Activated T-helper 2 cell treated with anti-CD3 and anti-CD28 coated beads, Interferon-gamma antibody, Interleukin-2, Interleukin-4, amounts not matched to agents 10 μg/mL and 5 μg/mL and 100 μg/mL, durations not matched to agents 14 hours and 24 hours and 36 hours (primary cell): ENCODE measurements around the gene NTRK3. TPM values are rescaled to one million over a fixed set of nuclear protein-coding genes. Genes with fewer than 3 reads are reported as not detected.

Experiments
- DNase-seq: peaks from one replicate; pipeline ENCODE4 v3.0.0; 2021; ENCODE audit warnings: low spot score
- H3K27ac Mint-ChIP-seq: one replicate; pipeline ENCODE4 v1.8.0; 2021; ENCODE audit warnings: mixed read lengths
- H3K27me3 Mint-ChIP-seq: one replicate; pipeline ENCODE4 v1.8.0; 2021; ENCODE audit warnings: low read depth, mixed read lengths
- H3K36me3 Mint-ChIP-seq: one replicate; pipeline ENCODE4 v1.8.0; 2021; ENCODE audit warnings: low read depth, mixed read lengths
- H3K4me1 Mint-ChIP-seq: one replicate; pipeline ENCODE4 v1.8.0; 2021; ENCODE audit warnings: low read depth, mixed read lengths
- H3K4me3 Mint-ChIP-seq: one replicate; pipeline ENCODE4 v1.8.0; 2021; ENCODE audit warnings: low read depth, mild to moderate bottlenecking, moderate library complexity, mixed read lengths
- H3K9me3 Mint-ChIP-seq: one replicate; pipeline ENCODE4 v1.8.0; 2021; ENCODE audit warnings: mixed read lengths
- intact Hi-C: fragments of 100-400 bp; cut with micrococcal nuclease; formaldehyde crosslinking; loops from one replicate; pipeline ENCODE4 v1.15.1; 2023
- total RNA-seq: library from RNA; stranded (reverse); gene quantifications from 2 replicates; pipeline ENCODE4 v1.2.3, GENCODE V29; 2022

The NTRK3 gene
- total RNA-seq, 1 donor from 2014 or later = 0.73 TPM

GRCh38 chr15:88234711-88235110 is 21.8 kb downstream of the NTRK3 start:
- H3K4me1 Mint-ChIP-seq = no peaks in the 10 kb centered on the region
- H3K27ac Mint-ChIP-seq = no peak overlapping the region
- H3K27me3 Mint-ChIP-seq = peaks cover 8% of the 10 kb centered on the region
- H3K9me3 Mint-ChIP-seq = no peaks in the 10 kb centered on the region
- no peaks in the 10 kb centered on the region for H3K36me3 Mint-ChIP-seq
- intact Hi-C loops = no loop called here
- no peak overlapping the region for H3K4me3 Mint-ChIP-seq
- no peak for DNase-seq

DNA sequence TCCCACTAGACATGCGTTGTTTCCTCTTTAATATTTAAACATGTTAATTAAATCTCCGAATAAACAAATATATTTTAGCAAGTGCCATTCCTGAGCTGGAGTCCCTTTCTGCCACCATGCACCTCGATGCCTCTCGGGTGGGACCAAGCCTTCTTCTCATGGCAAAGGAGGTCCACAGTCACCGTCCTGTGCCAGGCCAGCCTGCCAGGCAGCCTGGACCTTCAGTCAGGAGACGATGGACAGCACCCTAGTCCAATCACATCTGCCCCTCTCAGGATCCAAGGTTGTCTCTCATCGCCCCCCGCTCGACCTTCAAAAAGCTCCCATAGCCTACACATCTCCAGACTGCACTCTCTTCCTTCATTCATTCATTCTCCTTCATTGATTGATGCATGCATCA is 22.6 kb downstream of the NTRK3 start:
- no peaks in the 10 kb centered on the region for H3K9me3 Mint-ChIP-seq
- H3K36me3 Mint-ChIP-seq = no peaks in the 10 kb centered on the region
- H3K27ac Mint-ChIP-seq = no peak overlapping the region
- intact Hi-C loops = no loop called here
- no peak overlapping the region for H3K4me3 Mint-ChIP-seq
- no peaks in the 10 kb centered on the region for H3K4me1 Mint-ChIP-seq
- peaks cover 8% of the 10 kb centered on the region for H3K27me3 Mint-ChIP-seq
- DNase-seq = no peak

DNA sequence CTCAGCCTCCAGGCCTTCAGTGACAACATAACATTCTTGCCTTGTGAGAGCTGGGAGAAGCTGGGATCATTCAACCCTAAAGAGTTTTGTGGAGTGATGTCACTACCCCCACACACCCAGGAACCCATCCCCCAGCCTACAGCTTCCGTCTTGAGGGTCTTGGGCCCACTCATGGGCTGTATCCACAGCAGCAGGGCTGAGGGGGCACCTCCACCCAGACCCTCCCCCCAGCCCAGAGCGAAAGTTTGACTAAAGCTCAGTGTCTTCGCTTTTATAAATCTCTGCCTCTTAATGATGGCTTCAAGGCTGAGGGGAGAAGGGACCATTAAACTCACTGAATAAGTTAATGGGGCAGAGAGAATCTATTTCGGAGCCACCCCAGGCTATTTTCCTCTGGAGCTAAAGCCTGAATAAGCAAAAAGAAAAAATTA is 23.8 kb downstream of the NTRK3 start:
- no peaks in the 10 kb centered on the region for H3K9me3 Mint-ChIP-seq
- no peak overlapping the region for H3K4me3 Mint-ChIP-seq
- no peak for DNase-seq
- H3K27ac Mint-ChIP-seq = no peak overlapping the region
- no peaks in the 10 kb centered on the region for H3K4me1 Mint-ChIP-seq
- intact Hi-C loops = no loop called here
- no peaks in the 10 kb centered on the region for H3K36me3 Mint-ChIP-seq
- H3K27me3 Mint-ChIP-seq = peaks cover 14% of the 10 kb centered on the region

DNA sequence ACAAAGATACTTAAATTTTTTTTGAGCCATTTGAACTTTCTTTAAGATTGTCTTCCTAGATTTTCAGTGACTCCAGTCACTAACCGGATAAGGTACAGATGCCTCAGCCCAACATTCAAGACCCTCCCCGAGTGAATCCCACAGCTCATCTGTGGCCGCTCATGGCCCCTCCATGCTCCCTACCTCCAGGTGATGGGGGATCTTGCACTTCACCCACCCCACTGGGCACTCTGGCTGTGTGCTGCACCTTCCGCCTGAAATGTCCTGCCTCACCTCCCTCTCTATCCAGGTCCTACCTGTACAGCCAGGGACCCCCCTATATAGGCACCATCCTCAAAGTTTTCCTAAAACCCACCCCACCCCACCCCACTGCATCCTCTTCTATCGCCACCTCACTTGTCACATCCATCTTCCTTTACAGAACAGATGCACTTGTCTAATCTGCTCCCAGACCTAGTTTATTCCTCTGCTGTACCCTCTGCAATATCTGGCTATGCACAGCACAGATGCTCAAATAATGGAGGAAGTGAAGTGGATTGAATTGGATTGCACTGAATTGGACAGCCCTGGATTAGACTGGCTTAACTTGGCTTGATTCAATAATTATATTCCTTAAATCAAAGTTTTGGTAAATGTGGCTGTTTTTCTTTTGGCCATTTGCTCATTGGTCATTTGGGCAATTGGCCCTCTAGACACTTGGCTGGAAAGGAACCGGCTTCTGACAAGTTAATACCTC is 24.5 kb downstream of the NTRK3 start:
- no peaks in the 10 kb centered on the region for H3K4me1 Mint-ChIP-seq
- no peak overlapping the region for H3K4me3 Mint-ChIP-seq
- no peaks in the 10 kb centered on the region for H3K36me3 Mint-ChIP-seq
- H3K27me3 Mint-ChIP-seq = peaks cover 14% of the 10 kb centered on the region
- no peak for DNase-seq
- H3K27ac Mint-ChIP-seq = no peak overlapping the region
- intact Hi-C loops = no loop called here
- H3K9me3 Mint-ChIP-seq = no peaks in the 10 kb centered on the region

DNA sequence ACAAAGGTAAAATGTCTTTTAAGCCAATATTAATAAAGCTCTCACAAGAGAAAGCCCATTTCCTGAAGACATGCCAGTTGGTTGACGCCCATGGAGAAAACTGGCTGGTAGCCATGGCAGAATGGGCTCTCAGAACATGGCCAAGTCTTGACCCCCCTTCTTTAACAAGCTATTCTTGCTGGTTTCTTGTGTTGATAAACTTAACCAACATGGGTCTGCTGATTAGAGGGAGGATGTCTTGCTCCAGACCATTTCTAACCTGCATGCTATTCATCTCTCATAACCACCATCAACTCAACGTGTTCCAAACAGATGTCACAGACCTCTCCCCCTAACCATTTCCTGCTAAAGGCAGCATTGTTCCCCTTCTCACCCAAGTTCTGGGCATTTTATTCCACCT is 25.7 kb downstream of the NTRK3 start:
- intact Hi-C loops = no loop called here
- no peaks in the 10 kb centered on the region for H3K4me1 Mint-ChIP-seq
- no peak overlapping the region for H3K4me3 Mint-ChIP-seq
- H3K36me3 Mint-ChIP-seq = no peaks in the 10 kb centered on the region
- no peak for DNase-seq
- H3K9me3 Mint-ChIP-seq = no peaks in the 10 kb centered on the region
- H3K27me3 Mint-ChIP-seq = peaks cover 10% of the 10 kb centered on the region
- H3K27ac Mint-ChIP-seq = no peak overlapping the region

DNA sequence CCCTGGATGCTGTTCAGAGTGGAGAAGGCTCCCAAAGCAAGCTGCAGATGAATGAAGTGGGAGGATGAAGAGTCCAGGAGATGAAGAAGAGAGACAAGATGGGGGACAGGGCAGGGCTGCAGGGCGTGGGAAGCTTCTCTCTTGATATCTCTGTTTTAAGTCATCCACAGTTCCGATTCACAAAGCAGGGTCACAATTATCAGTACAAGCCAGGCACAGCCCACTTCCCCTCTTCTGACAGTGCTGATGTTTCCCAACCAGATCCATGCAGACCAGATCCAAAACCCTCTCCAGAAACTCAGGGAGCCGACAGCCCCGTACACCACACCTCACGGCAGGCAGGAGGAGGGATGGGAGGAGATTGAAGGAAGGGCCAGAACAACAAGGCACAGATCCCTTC is 31.1 kb downstream of the NTRK3 start:
- Mint-ChIP-seq H3K9me3 (no peaks in the 10 kb centered on the region), H3K27me3 (peaks cover 6% of the 10 kb centered on the region), H3K4me3 (no peak overlapping the region), H3K4me1 (no peaks in the 10 kb centered on the region), H3K27ac (no peak overlapping the region), H3K36me3 (no peaks in the 10 kb centered on the region)
- no peak for DNase-seq
- intact Hi-C loops = no loop called here

- DNase-seq = no peak
- H3K9me3 Mint-ChIP-seq = no peaks in the 10 kb centered on the region
- intact Hi-C loops = no loop called here
- H3K27me3 Mint-ChIP-seq = peaks cover 1% of the 10 kb centered on the region
- no peak overlapping the region for H3K27ac Mint-ChIP-seq
- H3K4me1 Mint-ChIP-seq = no peaks in the 10 kb centered on the region
- H3K36me3 Mint-ChIP-seq = no peaks in the 10 kb centered on the region
- no peak overlapping the region for H3K4me3 Mint-ChIP-seq
Measured at GRCh38 chr15:88223084-88223483, 33.5 kb downstream of the NTRK3 start.

GRCh38 chr15:88221836-88222235 is 34.7 kb downstream of the NTRK3 start:
- H3K4me1 Mint-ChIP-seq = no peaks in the 10 kb centered on the region
- no peaks in the 10 kb centered on the region for H3K36me3 Mint-ChIP-seq
- intact Hi-C loops = no loop called here
- H3K4me3 Mint-ChIP-seq = no peak overlapping the region
- no peaks in the 10 kb centered on the region for H3K27me3 Mint-ChIP-seq
- DNase-seq = no peak
- no peaks in the 10 kb centered on the region for H3K9me3 Mint-ChIP-seq
- no peak overlapping the region for H3K27ac Mint-ChIP-seq

DNA sequence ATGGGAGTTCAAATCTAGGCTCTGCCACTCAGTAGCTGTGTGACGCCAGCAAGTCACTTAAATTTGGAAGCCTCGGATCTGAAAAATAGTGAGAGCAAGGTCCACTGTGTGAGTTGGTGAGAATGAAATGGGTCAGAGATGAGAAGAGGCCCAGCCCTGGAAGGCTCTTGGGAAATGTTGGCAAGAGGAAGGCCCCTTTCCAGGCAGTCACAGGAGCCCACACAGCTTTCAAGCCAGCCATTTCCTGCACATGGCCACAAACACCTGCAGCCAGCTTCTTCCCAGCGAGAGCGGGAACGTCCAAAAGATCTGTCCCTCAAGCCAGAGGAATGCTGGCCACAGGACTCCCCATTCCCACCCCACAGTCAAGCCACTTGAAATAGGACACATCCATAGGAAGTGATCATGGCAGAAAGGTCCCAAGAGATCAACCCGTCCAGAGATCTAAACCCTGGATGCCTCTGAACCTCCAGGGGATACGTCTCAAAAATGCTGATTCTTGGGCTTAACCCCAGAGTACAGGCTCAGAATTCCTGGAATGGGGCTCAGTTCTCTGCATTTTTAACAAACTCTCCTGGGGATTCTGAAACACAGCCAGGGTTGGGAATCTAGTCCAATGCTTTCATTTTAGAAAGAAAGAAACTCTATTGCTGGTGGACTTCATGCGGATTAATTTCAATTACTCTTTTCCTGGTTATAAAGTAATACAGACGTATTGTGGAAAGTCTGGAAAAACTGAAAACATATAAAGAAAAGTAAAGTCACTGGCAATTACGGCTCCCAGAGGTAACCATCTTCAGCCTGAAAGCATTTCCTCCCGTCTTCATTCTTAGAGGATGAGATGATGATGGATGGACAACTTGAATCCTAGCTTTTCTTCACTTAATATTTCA is 35.9 kb downstream of the NTRK3 start:
- H3K4me1 Mint-ChIP-seq = no peaks in the 10 kb centered on the region
- no peaks in the 10 kb centered on the region for H3K9me3 Mint-ChIP-seq
- no peaks in the 10 kb centered on the region for H3K36me3 Mint-ChIP-seq
- no peak overlapping the region for H3K27ac Mint-ChIP-seq
- H3K4me3 Mint-ChIP-seq = no peak overlapping the region
- no peak for DNase-seq
- intact Hi-C loops = no loop called here
- H3K27me3 Mint-ChIP-seq = no peaks in the 10 kb centered on the region

GRCh38 chr15:88219623-88220022 is 36.9 kb downstream of the NTRK3 start:
- Mint-ChIP-seq H3K27ac (no peak overlapping the region), H3K4me1 (no peaks in the 10 kb centered on the region), H3K27me3 (no peaks in the 10 kb centered on the region), H3K4me3 (no peak overlapping the region), H3K36me3 (no peaks in the 10 kb centered on the region), H3K9me3 (no peaks in the 10 kb centered on the region)
- DNase-seq = no peak
- intact Hi-C loops = no loop called here

- Mint-ChIP-seq H3K27me3 (no peaks in the 10 kb centered on the region), H3K9me3 (no peaks in the 10 kb centered on the region), H3K27ac (no peak overlapping the region), H3K4me1 (no peaks in the 10 kb centered on the region), H3K36me3 (no peaks in the 10 kb centered on the region), H3K4me3 (no peak overlapping the region)
- intact Hi-C loops = no loop called here
- DNase-seq = no peak
Measured at GRCh38 chr15:88218557-88219221, 37.9 kb downstream of the NTRK3 start.

DNA sequence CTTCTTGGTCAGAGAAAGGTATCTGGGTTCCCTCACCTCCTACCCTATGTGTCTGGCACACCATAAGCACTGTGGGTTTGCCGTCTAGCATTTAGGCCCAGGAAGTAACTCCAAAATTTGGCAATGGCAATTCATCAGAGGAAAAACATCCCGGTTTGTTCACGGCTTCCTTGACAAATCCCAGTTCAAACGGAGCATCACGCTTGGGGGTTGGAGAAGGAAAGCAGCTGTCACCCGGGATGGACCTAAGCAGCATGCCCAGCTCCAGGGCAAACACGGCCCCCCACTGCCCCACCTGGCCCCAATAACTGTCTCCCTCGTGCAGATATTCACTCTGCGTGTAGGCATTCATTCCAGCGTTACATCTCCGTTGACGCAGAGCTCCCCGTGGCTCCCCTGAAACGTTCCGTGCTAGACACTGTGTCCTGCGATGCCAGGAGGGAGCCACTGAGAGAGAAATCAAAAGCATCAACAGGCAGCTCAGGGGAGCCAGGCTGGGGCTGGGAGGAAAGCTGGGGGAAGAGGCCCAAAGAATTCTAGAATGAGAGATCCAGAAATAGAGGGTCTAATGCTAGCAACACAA is 41.4 kb downstream of the NTRK3 start:
- Mint-ChIP-seq H3K9me3 (no peaks in the 10 kb centered on the region), H3K27me3 (peaks cover 2% of the 10 kb centered on the region), H3K4me1 (no peaks in the 10 kb centered on the region), H3K36me3 (no peaks in the 10 kb centered on the region), H3K27ac (no peak overlapping the region), H3K4me3 (no peak overlapping the region)
- DNase-seq = no peak
- intact Hi-C loops = no loop called here
